ENCODE results near the gene ARHGAP18.

The ARHGAP18 gene

DNA sequence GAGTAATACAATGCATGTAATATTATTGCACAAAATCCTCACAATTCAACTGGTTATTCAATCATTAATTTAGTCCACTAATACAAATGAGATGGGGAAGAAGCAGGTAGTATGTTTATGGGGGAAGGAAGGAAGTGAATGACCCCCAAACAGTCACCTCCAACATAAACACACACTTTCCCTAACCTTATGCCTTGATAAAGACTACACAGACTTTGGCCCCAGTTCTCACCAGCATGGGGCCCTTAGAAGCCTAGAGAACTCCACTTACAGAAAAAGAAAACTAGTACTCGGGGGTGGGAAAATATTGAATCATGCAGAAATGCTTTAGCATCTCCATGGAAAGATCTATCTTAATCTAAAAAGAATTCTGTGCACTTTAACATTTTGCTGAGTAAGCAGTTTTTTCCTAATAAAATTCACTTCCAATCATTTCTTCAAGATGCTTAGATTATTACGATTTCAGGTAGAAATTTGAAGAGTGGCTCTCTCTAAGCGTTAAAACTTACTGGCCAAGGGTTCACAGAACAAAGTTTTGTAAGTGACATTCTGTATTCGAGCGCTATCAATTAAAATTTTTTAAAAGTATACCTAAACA lies 18.8 kb downstream of the ARHGAP18 start:
- no peak for DNase-seq (ENCODE audit: low read depth)

DNA sequence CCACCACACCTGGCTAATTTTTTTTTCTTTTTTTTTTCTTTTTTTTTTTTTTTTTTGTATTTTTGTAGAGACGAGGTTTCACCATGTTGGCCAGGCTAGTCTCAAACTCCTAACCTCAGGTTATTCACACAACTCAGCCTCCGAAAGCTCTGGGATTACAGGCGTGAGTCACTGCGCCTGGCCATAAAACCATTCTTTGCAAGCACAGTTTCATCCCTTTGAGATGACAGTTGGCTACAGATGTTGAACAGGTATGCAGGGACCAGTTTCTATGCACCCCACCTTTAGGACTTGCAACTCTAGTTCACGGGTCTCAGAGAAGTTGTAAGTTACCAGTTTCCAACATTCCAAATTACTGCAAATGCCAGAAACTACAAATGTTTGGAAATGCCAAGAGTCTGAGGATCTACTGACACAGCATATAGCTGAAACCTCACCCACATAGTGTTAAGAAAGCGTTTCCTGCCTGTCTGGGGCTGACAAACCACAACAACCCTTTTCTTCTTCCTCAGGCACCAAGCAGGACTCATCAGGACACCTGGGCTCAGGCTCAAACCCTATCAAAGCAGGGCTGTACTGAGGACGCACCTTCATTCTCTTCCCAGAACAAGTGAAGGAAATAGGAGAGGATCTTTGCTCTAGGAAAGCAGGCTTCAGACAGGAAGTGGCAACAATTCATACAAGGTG lies 22.9 kb downstream of the ARHGAP18 start:
- DNase-seq (ENCODE audit: low read depth), result peak; percentile 29

DNA sequence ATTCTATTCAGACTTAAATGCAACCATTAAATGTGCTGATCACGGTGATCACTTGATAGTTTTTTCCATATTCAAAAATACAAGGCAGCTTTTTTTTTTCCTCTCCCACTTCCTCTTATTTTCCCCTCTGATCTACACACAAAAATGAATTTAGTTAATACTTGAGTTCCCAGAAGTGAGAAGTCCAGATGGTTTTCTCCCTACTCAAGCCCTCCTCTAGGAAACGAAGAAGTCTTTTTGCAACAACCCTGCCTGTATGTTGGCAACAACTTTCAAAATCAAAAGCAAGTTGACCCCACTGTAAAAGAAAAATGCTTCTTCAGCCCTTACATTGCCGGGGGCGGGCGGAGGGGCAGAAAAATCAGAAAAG lies 24.3 kb downstream of the ARHGAP18 start:
- DNase-seq (ENCODE audit: low read depth), result no peak

DNA sequence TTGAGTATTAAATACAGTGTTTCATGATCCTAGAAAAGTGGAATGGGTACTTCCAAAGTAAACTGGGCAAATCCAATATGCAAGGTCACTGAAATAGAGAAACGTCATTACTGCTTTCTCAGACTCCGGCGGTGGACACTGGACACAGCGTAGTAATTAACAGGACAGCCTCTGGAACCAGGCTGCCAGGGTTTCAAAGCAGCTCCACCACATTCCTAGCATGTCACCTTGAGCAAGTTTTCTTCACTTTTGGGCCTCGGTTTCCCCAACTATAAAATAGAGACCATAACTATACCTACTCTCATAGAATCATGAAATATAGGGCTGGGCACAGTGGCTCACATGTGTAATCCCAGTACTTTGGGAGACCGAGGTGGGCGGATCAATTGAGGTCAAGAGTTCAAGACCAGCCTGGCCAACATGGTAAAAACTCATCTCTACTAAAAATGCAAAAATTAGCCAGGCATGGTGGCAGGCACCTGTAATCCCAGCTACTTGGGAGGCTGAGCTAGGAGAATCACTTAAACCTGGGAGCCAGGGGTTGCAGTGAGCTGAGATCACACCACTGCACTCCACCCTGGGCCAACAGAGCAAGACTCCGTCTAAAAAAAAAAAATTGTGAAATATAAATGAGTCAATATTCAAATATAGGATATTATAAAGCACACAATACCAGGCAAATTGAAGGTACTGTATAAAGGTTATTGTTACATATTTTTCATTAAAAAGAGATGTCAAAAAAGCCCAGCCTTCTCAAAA lies 24.9 kb downstream of the ARHGAP18 start:
- no peak for DNase-seq (ENCODE audit: low read depth)

DNA sequence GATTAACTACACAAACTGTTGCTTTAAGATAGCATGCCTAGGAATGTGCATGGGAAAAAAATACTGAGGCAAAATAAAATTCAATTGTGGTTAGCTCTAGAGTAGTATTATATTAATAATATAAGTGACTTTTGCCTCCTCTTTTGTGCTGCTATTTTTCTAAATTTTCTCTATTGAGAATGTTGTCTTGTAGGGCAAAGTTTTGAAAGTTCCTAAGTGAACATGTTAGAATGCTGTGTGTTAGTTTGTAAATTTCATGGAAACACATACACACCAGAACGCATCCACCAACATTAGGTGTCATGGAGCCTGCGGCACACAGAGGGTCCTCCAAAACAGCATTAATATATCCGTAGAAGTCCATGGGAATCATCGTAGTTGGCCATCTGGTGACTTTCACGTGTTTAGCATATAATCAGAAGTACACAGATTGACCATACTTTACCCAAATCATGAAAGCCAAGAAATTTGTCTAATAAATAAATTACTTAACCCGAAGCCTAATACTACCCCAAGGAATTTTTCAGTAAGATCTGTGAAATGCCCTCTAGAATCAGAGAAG lies 25.6 kb downstream of the ARHGAP18 start:
- DNase-seq (ENCODE audit: low read depth), result no peak

DNA sequence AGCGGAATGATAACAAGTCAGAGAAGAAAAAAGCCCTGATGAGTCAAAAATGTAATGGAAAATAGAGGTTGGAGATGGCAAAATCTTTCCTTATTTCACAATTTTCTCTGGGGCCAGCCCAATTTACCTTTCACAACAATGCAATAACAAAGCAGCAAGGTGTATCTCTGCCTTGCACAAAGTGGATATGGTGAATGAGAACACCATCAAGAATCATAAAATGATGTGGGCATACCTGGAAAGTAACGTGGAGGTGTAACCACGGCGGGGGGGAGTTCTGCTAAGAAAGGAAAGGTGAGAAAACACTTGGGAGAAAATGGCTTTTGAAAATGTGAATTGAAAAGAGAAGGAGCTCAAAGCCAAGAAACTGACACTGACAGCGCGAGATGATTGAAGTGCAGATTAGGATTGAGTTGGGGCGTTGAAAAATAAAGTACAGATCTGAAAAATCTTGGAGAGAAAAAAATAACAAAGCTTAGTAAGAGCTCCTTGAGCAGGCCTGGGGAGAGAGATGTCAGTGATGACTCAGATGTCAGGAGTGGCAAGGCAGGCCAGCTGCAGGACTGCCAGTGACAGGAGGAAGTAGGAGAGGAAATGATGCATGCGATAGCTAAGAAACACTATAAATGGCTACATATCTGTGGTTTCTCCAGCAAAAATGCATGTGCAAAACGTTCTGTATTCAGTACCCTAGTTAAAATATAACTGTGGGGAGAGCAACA lies 26.2 kb downstream of the ARHGAP18 start:
- DNase-seq (ENCODE audit: low read depth), result peak; percentile 73

DNA sequence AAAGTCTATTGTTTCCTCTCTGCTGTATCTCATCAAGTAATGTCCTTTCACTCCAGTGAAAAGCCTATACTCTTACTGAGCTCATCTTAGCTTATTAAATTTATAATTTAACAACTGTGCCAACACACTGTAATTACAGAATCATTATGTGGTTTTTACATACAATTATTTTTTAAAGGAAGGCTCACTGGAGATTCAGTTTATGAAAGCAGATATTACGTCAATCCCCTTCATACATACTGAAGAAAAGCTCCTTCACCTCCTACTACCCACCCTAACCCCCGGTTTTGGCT lies 28.1 kb downstream of the ARHGAP18 start:
- DNase-seq (ENCODE audit: low read depth), result no peak

DNA sequence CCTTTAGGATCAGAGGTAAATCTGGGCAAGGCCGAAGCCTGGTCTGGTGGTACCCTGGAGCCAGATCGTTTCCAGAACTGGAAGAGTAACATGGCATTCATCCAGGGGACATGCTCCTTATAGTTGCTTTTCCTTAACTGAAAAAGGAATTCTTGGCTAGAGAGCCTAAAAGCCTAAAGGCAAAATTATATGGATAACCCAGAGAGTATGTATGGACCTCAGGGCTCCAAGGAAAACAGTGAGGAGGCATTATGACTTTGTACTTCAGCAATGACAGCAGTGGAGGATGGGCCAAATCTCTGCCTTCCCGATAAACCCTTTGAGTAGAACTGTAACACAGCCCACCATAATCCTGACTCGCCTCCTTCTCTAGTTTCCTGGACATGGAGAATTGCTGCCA lies 29.3 kb downstream of the ARHGAP18 start:
- DNase-seq (ENCODE audit: low read depth), result no peak

DNA sequence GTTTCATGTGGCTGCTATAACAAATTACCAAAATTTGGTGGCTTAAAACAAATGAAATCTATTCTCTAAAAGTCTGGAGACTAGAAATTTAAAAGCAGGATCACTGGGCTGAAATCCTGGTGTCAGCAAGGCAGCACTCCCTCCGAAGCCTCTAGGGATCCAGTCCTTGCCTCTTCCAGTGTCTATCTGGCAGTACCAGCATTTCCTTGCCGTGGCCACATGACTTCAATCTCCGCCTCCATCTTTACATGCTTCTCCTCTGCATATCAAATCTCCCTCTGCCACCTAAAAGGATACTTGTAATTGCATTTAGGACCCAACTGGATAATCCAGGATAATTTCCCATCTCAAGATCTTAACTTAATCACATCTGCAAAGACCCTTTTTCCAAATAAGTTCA lies 30.2 kb downstream of the ARHGAP18 start:
- no peak for DNase-seq (ENCODE audit: low read depth)

DNA sequence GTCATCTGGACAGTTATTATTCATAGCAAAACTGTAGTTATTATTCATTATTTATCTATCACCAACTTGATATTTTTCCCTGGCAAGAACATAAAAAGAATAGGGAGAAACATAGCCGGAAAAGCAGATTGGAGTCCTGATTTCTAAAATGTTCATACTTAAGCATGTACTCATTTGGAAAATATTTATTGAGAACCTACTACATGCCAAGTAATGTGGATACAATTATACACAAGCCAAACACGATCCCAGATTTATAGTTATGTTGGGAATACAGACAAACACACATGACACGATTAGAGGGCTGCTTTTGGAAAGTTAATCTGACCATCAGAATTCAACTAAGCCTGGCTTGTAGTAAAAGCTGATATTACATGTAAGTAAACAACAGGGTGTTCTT lies 30.7 kb downstream of the ARHGAP18 start:
- no peak for DNase-seq (ENCODE audit: low read depth)

DNA sequence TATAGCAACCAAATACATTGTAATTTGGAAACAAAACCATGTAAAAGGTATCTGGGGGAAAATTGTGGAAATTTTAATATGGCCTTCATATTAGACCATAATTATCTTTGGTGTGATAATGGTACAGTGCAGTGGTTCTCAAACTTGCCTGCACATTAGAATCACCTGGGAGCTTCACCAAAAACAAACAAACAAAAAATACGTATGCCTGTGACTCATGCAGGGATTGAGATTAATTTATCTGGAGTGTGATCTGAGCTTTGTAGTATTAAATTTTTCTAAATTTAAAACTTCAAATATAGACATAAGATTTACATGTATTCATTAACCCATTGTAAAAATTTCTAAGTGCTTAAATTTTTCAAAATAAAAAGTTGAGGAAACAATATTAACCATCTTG lies 31.5 kb downstream of the ARHGAP18 start:
- no peak for DNase-seq (ENCODE audit: low read depth)

DNA sequence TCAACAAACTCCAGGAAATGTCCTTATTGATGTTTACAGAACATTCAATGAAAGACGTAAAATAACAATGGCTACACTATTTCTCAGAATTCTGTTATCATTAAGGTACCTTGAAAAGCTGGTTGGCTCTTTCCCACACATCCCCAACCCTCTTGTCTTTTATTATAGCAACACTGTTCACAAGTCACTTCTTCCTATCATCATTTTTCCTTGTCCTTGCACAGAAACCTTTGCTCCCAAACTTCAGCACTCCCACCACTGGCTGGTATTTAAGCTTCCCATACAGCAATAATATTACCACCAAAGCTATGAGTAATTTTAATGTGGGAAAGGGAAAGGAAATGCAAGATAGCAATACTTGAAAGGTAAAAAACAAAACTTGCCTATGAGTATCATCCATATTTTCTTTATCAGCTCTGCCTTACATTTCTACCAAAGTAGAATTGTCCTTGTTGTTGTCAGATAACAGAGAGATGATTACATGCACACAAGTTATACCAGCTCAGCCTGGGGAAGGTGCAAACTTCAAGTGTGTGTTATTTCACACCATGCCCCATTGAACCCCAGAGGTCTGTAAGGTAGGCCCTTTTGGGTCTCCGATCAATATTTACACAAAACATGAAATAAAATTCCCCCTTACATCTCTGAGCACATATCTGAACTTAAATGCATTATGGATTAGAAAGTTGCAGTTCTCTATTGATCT lies 32.2 kb downstream of the ARHGAP18 start:
- no peak for DNase-seq (ENCODE audit: low read depth)

DNA sequence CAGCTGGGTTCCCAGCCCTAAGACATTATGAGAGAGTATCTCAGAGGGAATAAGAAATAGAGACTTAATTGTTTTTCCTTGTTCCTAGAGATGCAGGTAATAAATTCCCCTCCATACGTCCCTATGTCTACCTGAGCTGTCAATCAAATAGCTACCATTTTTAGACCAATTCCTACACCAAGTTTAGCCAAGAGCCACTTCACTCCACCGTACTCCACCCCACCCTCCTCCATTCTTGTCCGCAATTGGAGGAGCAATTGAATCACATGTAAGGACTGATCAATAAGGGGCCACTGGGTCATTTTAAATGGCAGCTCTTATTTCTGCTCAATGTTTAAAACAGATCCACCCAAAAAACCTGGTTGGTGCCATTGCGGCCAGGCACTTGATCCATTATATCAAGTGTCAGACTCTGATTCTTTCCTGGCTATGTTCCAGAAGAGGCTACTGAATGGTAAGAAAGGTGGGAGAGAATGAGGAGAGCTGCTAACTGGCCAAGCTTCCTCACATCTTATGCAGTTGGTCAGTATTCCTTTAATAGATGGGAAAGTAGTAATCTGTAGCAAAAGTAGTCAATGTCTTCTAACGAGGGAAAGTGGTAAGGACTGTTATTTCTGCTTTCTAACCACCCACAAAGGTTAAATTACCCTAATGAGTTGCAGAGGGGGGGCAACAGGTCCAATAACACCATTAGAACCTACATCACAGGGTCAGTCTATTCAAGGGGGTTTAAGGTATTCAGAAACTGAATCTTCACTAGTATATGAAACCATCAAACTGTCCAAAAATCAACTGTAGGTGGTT lies 34.1 kb downstream of the ARHGAP18 start:
- DNase-seq (ENCODE audit: low read depth), result no peak

DNA sequence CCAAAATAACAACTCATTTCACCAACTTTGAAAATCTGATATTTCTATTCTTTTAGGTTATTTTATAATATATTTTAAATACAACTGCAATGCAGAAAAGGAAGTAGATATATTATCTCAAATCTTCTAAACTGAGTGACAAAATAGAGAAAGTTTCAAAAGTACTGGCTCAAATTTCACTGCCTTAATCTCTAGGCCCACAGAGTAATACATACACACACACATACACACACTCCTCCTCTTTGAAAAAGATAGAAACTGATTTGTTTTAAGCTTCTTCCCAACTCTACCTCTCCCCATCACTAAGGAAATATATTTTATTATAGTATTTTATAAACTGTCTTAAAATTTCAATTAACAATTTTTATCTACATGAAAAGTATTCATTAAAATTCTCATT lies 36.2 kb downstream of the ARHGAP18 start:
- DNase-seq (ENCODE audit: low read depth), result no peak

DNA sequence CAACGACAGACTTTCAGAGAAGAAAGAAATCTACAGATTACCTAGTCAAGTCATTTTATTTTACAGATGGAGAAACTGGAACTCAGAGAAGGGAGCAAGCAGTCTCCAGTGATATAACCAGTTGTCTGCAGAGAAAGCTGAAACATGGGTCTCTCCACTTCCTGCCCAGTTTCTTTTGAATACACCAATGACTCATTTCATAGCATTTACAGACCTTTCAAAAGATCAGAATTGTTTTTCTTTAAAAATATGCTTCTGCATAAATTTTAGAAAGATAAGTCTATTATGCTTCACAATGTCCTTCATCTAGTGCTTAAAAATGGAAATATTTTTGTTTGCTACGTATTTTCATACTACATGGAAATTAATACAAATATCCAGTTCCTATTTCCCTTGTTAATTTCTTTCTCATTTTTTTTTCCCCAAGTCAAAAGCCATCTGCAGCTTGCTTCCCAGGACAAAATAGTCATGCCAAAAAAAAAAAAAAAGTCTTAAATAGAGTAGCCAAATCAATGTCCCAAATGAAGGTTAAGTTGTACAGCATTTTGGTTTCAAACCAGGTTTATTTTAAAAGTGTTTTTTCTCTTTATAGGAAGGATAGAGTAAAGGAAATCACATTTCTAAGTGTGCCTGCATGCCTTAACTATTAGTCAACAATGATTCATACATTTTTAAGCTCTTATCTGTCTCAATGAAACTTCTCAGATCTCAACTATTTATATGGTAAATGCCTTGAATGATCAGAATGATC lies 36.9 kb downstream of the ARHGAP18 start:
- no peak for DNase-seq (ENCODE audit: low read depth)

DNA sequence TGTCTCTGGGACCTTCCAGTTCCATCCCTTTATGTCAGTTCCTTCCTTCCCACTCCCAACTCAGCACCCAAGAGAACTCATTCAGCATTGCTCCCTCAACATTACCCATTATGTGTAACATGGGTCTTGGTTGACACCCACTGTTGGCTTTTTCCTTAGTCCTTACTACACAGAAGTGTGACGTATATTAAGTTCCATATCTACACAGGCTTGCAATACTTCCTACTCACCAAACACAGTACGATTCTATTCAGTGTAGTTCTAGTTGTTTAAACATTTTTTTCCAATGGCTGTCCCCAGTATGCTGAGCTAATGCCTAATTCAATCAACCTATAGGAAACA lies 37.7 kb downstream of the ARHGAP18 start:
- DNase-seq (ENCODE audit: low read depth), result no peak

DNA sequence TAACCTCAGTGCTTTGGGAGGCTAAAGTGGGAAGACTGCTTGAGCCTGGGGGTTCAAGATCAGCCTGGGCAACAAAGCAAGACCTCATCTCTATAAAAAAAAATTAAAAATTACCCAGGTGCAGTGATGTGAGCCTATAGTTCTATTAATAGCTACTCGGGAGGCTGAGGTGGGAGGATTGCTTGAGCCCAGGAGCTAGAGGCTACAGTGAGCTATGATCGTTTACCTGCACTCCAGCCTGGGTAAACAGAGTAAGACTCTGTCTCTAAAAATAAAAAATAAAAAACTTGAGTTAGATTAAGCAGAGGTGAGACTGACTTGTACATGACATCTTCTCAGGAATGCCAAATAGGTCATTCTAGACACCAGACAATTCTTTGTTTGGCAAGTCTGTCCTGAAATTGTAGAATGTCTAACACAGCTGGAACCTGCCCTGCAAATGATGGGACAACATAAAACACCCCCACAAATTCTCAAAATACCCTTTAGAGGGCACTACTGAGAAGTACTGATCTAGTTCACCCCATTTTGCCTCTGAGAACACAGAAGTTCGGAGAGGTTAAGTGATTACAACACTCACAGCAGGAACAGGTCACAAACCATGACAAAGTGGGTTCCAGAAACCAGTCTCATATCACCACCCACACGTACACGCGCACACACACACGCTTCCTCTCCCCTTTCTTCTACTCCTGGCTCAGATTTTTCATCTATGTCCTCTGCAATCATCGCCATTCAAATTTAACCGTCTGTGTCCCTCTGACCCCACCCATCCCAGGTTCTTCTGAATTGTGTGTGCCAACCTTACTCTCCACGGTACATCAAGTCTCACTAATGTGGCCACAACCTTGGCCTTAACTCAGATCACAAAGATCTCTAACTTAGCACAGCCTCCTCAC lies 38.3 kb downstream of the ARHGAP18 start:
- no peak for DNase-seq (ENCODE audit: low read depth)

DNA sequence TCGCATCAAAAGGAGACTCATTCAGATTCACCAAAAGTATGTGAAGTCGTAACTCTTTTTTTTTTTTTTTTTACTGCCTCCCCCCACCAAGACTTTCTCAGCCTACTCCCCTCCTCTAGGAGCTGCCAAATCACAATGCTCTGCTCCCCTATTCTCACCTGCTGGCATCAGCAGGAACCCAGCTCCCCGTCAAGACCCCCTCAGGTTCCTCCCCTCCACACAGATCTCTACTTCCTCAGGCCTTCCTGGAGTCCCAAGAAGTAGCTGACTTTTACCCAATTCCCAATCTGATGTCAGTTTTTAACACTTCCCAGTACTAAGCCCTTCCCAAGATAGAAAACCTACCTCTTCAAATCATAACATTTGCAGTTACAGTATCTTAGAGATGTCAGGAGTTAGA lies 39.3 kb downstream of the ARHGAP18 start:
- no peak for DNase-seq (ENCODE audit: low read depth)

DNA sequence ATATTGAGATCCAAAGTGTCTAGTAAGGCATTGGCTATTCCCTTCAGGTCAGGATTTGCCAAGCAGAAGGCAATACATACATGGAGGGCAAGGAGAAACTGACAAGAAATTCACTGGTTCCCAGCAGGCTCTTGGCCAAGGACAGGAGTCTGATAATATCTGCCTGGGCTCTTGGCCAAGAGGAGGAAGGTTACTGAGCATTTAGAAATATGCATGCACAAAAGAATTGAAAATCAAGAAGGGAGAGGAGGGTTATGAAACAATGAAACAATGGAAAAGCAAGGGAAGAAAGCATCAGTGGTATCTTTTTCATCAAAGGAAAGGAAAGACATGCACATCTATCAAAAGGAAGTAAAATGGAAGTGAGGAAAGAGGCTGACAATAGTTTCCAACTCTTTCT lies 42.4 kb downstream of the ARHGAP18 start:
- DNase-seq (ENCODE audit: low read depth), result no peak

DNA sequence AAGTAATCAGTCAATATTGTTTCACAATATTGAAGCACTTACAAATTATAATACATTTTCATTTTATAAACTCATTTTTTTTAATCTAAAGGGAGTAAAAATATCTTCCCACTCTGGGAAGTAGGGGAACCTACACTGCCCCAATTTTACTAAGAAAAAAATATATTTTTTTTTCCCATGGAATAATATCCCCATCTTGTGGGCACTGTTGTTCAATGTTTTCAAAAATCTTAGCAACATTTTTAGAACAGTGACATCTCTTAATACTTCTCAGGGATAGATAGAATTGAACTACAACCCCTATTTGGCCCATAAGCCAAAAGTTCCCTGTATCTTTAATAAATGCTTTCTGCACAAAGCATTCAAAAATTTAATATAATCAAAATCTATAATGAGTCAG lies 42.9 kb downstream of the ARHGAP18 start:
- no peak for DNase-seq (ENCODE audit: low read depth)

All from T-helper 22 cell (primary cell).